Measurements from ENCODE around the gene IRX2. TPM values are rescaled to one million over a fixed set of nuclear protein-coding genes. Genes with fewer than 3 reads are reported as not detected.

The IRX2 gene
- total RNA-seq, 1 donor: under 0.01 TPM

GRCh38 chr5:2699231-2699630 lies 52.2 kb downstream of the IRX2 start:
- DNase-seq (ENCODE audit: low read depth in 2 of 3, low spot score in 2 of 3): no peak

GRCh38 chr5:2698581-2698980 lies 52.9 kb downstream of the IRX2 start:
- no peak for DNase-seq (ENCODE audit: low read depth in 2 of 3, low spot score in 2 of 3)

GRCh38 chr5:2697446-2698200 lies 53.9 kb downstream of the IRX2 start:
- no peak for DNase-seq (ENCODE audit: low read depth in 2 of 3, low spot score in 2 of 3)

GRCh38 chr5:2697041-2697440 lies 54.4 kb downstream of the IRX2 start:
- no peak for DNase-seq (ENCODE audit: low read depth in 2 of 3, low spot score in 2 of 3)
